Measurements from ENCODE around the gene SHE. TPM values are rescaled to one million over a fixed set of nuclear protein-coding genes. Genes with fewer than 3 reads are reported as not detected.

Gene SHE
- total RNA-seq, 4 donors from 2014 or later, result 0.19 to 13.4 (median 4.1) TPM

DNA sequence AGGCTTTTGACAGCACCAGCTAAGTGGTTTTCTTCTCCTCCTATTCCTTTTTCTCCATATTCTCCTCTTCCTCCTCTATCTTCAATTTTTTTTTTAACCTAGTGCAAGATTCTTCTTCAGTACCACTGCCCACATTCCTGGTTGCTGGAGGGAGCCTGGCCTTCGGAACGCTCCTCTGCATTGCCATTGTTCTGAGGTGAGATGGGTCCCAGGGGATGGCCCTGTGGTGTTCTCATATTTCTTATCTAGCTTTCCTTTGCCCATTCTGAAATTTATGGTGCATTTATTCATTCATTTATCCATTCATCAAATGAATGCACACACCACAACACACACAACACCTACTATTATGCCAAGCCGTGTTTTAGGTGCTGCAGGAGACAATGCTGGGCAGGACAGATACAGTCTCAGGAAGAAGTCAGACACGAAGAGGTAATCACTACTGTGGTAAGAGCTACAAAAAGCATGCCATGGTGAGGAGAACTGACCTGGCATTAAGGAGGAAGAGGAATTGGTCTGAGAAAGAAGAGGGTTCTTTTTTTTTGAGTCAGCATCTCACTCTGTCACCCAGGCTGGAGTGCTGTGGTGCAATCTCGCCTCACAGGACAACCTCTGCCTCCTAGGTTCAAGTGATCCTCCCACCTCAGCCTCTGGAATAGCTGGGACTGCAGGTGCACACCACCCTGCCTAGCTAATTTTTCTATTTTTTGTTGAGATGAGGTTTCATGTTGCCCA, 47.7 kb downstream of the SHE start:
- Histone ChIP-seq H3K4me3 (no peak overlapping the region), H3K27me3 (no peaks in the 10 kb centered on the region), H3K27ac (peak overlapping the region in 2 of 4 donors; percentile 42 to 65), H3K9me3 (no peaks in the 10 kb centered on the region), H3K36me3 (peaks cover 0 to 80% (median 25%) of the 10 kb centered on the region in 3 donors), H3K4me1 (peaks cover 7 to 22% (median 16%) of the 10 kb centered on the region in 3 donors)
- DNase-seq, result no peak
- intact Hi-C loops (cut with DNase I), result no loop called here
- TF ChIP-seq, protein P1, sequence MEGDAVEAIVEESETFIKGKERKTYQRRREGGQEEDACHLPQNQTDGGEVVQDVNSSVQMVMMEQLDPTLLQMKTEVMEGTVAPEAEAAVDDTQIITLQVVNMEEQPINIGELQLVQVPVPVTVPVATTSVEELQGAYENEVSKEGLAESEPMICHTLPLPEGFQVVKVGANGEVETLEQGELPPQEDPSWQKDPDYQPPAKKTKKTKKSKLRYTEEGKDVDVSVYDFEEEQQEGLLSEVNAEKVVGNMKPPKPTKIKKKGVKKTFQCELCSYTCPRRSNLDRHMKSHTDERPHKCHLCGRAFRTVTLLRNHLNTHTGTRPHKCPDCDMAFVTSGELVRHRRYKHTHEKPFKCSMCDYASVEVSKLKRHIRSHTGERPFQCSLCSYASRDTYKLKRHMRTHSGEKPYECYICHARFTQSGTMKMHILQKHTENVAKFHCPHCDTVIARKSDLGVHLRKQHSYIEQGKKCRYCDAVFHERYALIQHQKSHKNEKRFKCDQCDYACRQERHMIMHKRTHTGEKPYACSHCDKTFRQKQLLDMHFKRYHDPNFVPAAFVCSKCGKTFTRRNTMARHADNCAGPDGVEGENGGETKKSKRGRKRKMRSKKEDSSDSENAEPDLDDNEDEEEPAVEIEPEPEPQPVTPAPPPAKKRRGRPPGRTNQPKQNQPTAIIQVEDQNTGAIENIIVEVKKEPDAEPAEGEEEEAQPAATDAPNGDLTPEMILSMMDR (IDR thresholded peaks at IDR 0.05), result no peak
- TF ChIP-seq POLR2A (IDR thresholded peaks at IDR 0.05), result no peak
- WGBS, 2 donors, result 82 to 89% methylated on average over 5 of the region's 5 CpGs

DNA sequence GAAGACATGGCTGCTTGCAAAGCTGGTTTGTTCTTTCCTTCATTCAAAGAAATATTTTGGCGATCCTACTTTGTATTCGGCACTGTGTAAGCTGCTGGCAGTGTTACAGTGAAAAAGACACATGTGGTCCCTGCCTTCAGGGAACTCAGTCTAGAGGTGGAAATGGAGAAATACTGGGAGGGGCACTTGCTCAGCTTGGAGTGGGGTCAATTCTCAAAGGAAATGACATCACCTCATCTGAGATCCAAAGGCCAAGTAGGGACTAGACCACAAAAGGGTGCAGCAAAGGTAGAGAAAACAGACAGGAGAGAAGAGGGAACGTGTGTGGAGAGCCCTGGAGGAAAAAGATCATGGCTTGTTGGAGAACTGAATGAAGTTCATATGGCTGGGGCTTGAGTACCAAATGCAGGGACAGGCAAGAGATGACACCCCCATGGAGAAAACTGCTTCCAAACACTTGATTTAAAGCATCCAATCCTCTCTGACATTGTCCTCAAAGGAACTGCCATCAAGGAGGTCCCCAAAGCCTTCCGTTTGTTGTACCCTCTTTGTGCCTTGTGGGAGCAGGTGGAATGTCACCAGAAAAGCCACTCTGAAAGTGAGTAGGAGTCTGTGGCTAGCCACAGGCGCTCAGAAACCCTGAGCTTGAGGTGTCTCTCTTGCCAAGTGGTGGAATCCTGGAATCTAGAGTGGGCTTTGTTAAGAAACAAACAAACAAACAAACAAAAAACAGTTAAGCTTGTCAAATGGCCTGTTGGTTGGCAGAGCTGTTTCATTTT, 48.4 kb downstream of the SHE start:
- peaks cover 7 to 22% (median 16%) of the 10 kb centered on the region in 3 donors for H3K4me1 ChIP-seq
- intact Hi-C loops (cut with DNase I), result no loop called here
- H3K36me3 ChIP-seq, result peaks cover 0 to 81% (median 25%) of the 10 kb centered on the region in 3 donors
- H3K4me3 ChIP-seq, result no peak overlapping the region
- H3K9me3 ChIP-seq, result no peaks in the 10 kb centered on the region
- no peak for TF ChIP-seq POLR2A (IDR thresholded peaks at IDR 0.05)
- TF ChIP-seq, protein P1 (IDR thresholded peaks at IDR 0.05), result no peak
- WGBS, 2 donors, result 34 to 44% methylated on average over 4 to 5 of the region's 5 CpGs
- DNase-seq, result no peak
- peak overlapping the region; percentile 5 to 65 (median 42) for H3K27ac ChIP-seq
- H3K27me3 ChIP-seq, result no peaks in the 10 kb centered on the region

DNA sequence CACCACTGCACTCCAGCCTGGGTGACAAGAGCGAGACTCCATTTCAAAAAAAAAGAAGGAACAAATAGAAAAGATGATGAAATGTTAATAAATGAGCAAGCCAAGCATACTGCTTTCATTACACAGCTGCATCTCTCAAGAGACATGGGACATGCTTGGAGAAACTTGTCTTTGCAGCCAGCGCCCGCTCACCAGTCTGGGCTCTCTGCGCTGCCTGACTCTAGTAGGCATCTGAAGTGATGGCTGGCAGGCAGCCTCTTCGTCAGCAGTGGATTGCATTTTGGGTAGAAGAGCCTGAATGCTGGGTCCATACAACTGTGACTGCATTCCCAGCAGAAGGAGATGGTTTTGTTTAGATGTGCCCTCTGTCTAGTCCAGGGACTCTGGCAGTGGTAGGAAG, 49.1 kb downstream of the SHE start:
- no peak for DNase-seq
- TF ChIP-seq, protein P1 (IDR thresholded peaks at IDR 0.05), result no peak
- TF ChIP-seq POLR2A (IDR thresholded peaks at IDR 0.05), result no peak
- no peak overlapping the region for H3K4me3 ChIP-seq
- H3K27me3 ChIP-seq, result no peaks in the 10 kb centered on the region
- H3K36me3 ChIP-seq, result peaks cover 0 to 82% (median 28%) of the 10 kb centered on the region in 3 donors
- intact Hi-C loops (cut with DNase I), result no loop called here
- 74 to 95% methylated on average over 4 to 5 of the region's 5 CpGs for WGBS, 2 donors
- peaks cover 7 to 27% (median 16%) of the 10 kb centered on the region in 3 donors for H3K4me1 ChIP-seq
- peak overlapping the region in 3 of 4 donors; percentile 40 to 65 (median 42) for H3K27ac ChIP-seq
- no peaks in the 10 kb centered on the region for H3K9me3 ChIP-seq

DNA sequence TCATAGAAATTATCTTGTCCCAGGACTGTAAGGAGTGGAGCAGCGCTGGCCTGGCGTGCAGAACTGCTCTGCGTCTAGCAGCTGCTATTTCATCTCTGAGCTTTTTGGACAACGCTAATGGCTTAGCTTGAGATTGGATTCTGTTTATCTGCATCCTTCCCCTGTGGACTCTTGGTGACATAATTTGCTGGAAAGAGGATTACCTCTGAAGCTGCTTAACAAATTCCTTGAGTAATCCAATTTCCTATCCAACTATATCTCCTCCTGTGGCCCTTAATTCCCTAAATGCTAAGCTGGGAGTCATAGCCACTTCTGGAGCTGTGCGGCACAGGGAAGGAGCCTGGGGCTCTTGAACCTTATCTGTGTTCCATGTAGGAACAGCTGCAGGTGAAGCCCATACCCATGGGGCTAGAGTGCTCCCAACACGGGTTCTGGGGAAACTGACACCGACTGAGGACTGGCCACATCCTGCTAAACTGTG, 53.8 kb downstream of the SHE start:
- 75 to 94% methylated on average over 4 to 7 of the region's 7 CpGs for WGBS, 2 donors
- intact Hi-C loops (cut with DNase I), result no loop called here
- Histone ChIP-seq H3K9me3 (no peaks in the 10 kb centered on the region), H3K27ac (peak overlapping the region in 2 of 4 donors; percentile 28 to 50), H3K4me1 (peaks cover 10 to 58% (median 27%) of the 10 kb centered on the region in 3 donors), H3K36me3 (peaks cover 0 to 72% (median 19%) of the 10 kb centered on the region in 3 donors), H3K4me3 (no peak overlapping the region), H3K27me3 (no peaks in the 10 kb centered on the region)
- TF ChIP-seq, protein P1 (IDR thresholded peaks at IDR 0.05), result no peak
- no peak for TF ChIP-seq POLR2A (IDR thresholded peaks at IDR 0.05)
- DNase-seq, result no peak

DNA sequence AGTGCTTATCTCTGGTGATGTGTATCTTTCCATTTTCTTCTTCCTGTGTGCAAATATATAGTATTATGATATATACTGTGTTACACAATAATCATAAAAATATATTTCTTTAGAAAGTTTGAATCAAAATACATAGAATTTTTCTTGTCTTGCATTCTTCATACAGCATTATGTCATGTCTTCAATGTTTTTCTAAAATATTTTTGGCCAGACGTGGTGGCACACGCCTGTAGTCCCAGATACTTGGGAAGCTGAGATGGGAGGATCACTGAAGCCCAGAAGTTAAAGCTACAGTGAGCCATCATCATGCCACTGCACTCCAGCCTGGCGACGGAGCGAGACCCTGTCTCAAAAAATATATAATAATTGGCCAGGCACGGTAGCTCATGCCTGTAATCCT, 55.4 kb downstream of the SHE start:
- WGBS, 2 donors, result 79 to 90% methylated on average over 6 of the region's 6 CpGs
- peak overlapping the region in 3 of 4 donors; percentile 7 to 79 (median 39) for H3K27ac ChIP-seq

More for the DNA sequence above, 55.4 kb downstream of the SHE start:
- H3K4me3 ChIP-seq, result no peak overlapping the region
- intact Hi-C loops (cut with DNase I), result no loop called here
- no peak for DNase-seq
- no peaks in the 10 kb centered on the region for H3K27me3 ChIP-seq
- no peaks in the 10 kb centered on the region for H3K9me3 ChIP-seq
- H3K4me1 ChIP-seq, result peaks cover 7 to 60% (median 18%) of the 10 kb centered on the region in 3 donors
- peaks cover 0 to 68% (median 19%) of the 10 kb centered on the region in 3 donors for H3K36me3 ChIP-seq
- TF ChIP-seq, protein P1 (IDR thresholded peaks at IDR 0.05), result no peak
- TF ChIP-seq POLR2A (IDR thresholded peaks at IDR 0.05), result no peak
